K562 (cell line): ENCODE results near the gene USP22. TPM values are rescaled to one million over a fixed set of nuclear protein-coding genes. Genes with fewer than 3 reads are reported as not detected.

Source experiments
- ATF7 ChIP-seq: fragments of 450-650 bp; IDR thresholded peaks from 2 replicates; pipeline ENCODE4 v1.7.1; 2014; ENCODE audit warnings: mild to moderate bottlenecking, moderate library complexity
- BRCA1 ChIP-seq, 2 experiments: fragments of 450-650 bp in 1 of 2; sonication (generic) in 1 of 2; formaldehyde crosslinking in 1 of 2; IDR thresholded peaks; 2 replicates each; pipeline versions ENCODE4 v1.5.0 to v1.6.1; 2017 to 2020; ENCODE audit warnings: mild to moderate bottlenecking in 1 of 2, missing genetic modification reagents in 1 of 2
- CHCHD3 ChIP-seq: fragments of 250-450 bp; sonication (Bioruptor Pico); IDR thresholded peaks from 2 replicates; pipeline ENCODE4 v2.1.2; 2022; ENCODE audit warnings: mild to moderate bottlenecking
- HOXB6 ChIP-seq: fragments of 250-450 bp; sonication (Bioruptor Pico); IDR thresholded peaks from 2 replicates; pipeline ENCODE4 v1.5.1; 2022; ENCODE audit warnings: mild to moderate bottlenecking, borderline replicate concordance
- MAFG ChIP-seq: fragments of 450-650 bp; conservative IDR thresholded peaks from 2 replicates; pipeline ENCODE4 v1.6.1; 2016; ENCODE audit warnings: missing genetic modification characterization, missing compliant biosample characterization
- RBM15 ChIP-seq: fragments of 200-400 bp; formaldehyde crosslinking; IDR thresholded peaks from 2 replicates; pipeline ENCODE4 v1.6.1; 2018; ENCODE audit warnings: mild to moderate bottlenecking, low read length, moderate library complexity; ENCODE audit not compliant: insufficient read depth
- RBM22 ChIP-seq: fragments of 200-400 bp; formaldehyde crosslinking; IDR thresholded peaks from 2 replicates; pipeline ENCODE4 v1.6.1; 2018; ENCODE audit warnings: low read length, low read depth; ENCODE audit not compliant: poor library complexity, severe bottlenecking
- SETDB1 ChIP-seq: IDR thresholded peaks from one replicate; pipeline ENCODE4 v1.6.1; 2012; ENCODE audit warnings: low read length, control low read depth, inconsistent platforms
- SP1 ChIP-seq: sonication (generic); formaldehyde crosslinking; IDR thresholded peaks from 2 replicates; pipeline ENCODE4 v1.8.1; 2022; ENCODE audit warnings: mild to moderate bottlenecking, missing genetic modification reagents
- ZFP30 ChIP-seq: fragments of 250-450 bp; sonication (Bioruptor Pico); IDR thresholded peaks from 2 replicates; pipeline ENCODE4 v1.8.0; 2022; ENCODE audit warnings: moderate library complexity, mild to moderate bottlenecking, inconsistent platforms, borderline replicate concordance
- ZNF384 ChIP-seq: IDR thresholded peaks from 2 replicates; pipeline ENCODE4 v1.6.1; 2012; ENCODE audit warnings: low read depth, low read length, improper control_type of control experiment
- ZZZ3 ChIP-seq: fragments of 450-650 bp; IDR thresholded peaks from 2 replicates; pipeline ENCODE4 v1.6.1; 2016; ENCODE audit warnings: antibody characterized with exemption, mild to moderate bottlenecking, moderate library complexity
- polyA plus RNA-seq, 8 experiments: library from polyadenylated mRNA; depleted of rRNA in 4 of 8; stranded (reverse) in 5 of 8; unstranded in 3 of 8; fragments of >200 nt; fragmentation: Nextera tagmentation in 2 of 8; fragmentation: Illumina TruSeq in 1 of 8; extraction: Ambion mirVana in 2 of 8; extraction: Trizol in 1 of 8; gene quantifications; 2 replicates each; pipeline versions ENCODE4 v1.2.1 to v1.2.3, GENCODE V29; 2011 to 2014; ENCODE audit warnings: inconsistent platforms in 1 of 8, missing spikeins in 1 of 8
- total RNA-seq, 7 experiments: library from RNA; depleted of rRNA in 6 of 7; stranded (reverse); fragments of >200 nt in 6 of 7; fragmentation: Illumina TruSeq in 2 of 7; extraction: Trizol in 2 of 7; gene quantifications; 2 replicates each; pipeline versions ENCODE4 v1.2.1 to v1.2.3, GENCODE V29; 2011 to 2021; ENCODE audit warnings: low replicate concordance in 1 of 7
- TF ChIP-seq, protein P1 (sequence below): fragments of 200-400 bp; formaldehyde crosslinking; IDR thresholded peaks from 2 replicates; pipeline ENCODE4 v1.6.1; 2017; ENCODE audit warnings: mild to moderate bottlenecking, low read depth, low read length, moderate library complexity
- TF ChIP-seq, protein P2 (sequence below): fragments of 250-450 bp; sonication (Bioruptor Pico); IDR thresholded peaks from 2 replicates; pipeline ENCODE4 v1.8.0; 2021; ENCODE audit warnings: moderate library complexity, mild to moderate bottlenecking, inconsistent platforms
- TF ChIP-seq, protein P3 (sequence below): sonication (generic); formaldehyde crosslinking; IDR thresholded peaks from 2 replicates; pipeline ENCODE4 v1.8.0; 2022; ENCODE audit warnings: mild to moderate bottlenecking, missing genetic modification reagents

Gene USP22
- total and polyA plus RNA-seq, 9 of the 15 experiments (the other 6 are each of a cell fraction or from before 2014, with no cell fraction given), result 6.5 to 113 (median 58.9) TPM

GRCh38 chr17:21042458-21043295 is at the start of gene USP22 (continued):
- TF ChIP-seq ZFP30 (CRISPR knock-in tag), result no peak
- no peak for TF ChIP-seq CHCHD3 (CRISPR knock-in tag)
- TF ChIP-seq ATF7, result peak; percentile 96
- TF ChIP-seq BRCA1 (IDR thresholded peaks at IDR 0.05), result no peak
- no peak for TF ChIP-seq BRCA1 (CRISPR knock-in tag; IDR thresholded peaks at IDR 0.05)
- TF ChIP-seq SETDB1, result no peak
- no peak for TF ChIP-seq HOXB6 (CRISPR knock-in tag)
- no peak for TF ChIP-seq RBM15
- no peak for TF ChIP-seq ZZZ3
- TF ChIP-seq, protein P1, sequence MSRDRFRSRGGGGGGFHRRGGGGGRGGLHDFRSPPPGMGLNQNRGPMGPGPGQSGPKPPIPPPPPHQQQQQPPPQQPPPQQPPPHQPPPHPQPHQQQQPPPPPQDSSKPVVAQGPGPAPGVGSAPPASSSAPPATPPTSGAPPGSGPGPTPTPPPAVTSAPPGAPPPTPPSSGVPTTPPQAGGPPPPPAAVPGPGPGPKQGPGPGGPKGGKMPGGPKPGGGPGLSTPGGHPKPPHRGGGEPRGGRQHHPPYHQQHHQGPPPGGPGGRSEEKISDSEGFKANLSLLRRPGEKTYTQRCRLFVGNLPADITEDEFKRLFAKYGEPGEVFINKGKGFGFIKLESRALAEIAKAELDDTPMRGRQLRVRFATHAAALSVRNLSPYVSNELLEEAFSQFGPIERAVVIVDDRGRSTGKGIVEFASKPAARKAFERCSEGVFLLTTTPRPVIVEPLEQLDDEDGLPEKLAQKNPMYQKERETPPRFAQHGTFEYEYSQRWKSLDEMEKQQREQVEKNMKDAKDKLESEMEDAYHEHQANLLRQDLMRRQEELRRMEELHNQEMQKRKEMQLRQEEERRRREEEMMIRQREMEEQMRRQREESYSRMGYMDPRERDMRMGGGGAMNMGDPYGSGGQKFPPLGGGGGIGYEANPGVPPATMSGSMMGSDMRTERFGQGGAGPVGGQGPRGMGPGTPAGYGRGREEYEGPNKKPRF, result no peak
- TF ChIP-seq MAFG (tag), result no peak
- TF ChIP-seq, protein P2, sequence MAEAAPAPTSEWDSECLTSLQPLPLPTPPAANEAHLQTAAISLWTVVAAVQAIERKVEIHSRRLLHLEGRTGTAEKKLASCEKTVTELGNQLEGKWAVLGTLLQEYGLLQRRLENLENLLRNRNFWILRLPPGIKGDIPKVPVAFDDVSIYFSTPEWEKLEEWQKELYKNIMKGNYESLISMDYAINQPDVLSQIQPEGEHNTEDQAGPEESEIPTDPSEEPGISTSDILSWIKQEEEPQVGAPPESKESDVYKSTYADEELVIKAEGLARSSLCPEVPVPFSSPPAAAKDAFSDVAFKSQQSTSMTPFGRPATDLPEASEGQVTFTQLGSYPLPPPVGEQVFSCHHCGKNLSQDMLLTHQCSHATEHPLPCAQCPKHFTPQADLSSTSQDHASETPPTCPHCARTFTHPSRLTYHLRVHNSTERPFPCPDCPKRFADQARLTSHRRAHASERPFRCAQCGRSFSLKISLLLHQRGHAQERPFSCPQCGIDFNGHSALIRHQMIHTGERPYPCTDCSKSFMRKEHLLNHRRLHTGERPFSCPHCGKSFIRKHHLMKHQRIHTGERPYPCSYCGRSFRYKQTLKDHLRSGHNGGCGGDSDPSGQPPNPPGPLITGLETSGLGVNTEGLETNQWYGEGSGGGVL (CRISPR knock-in tag), result no peak
- no peak for TF ChIP-seq RBM22
- TF ChIP-seq SP1 (CRISPR knock-in tag), result no peak
- TF ChIP-seq, protein P3, sequence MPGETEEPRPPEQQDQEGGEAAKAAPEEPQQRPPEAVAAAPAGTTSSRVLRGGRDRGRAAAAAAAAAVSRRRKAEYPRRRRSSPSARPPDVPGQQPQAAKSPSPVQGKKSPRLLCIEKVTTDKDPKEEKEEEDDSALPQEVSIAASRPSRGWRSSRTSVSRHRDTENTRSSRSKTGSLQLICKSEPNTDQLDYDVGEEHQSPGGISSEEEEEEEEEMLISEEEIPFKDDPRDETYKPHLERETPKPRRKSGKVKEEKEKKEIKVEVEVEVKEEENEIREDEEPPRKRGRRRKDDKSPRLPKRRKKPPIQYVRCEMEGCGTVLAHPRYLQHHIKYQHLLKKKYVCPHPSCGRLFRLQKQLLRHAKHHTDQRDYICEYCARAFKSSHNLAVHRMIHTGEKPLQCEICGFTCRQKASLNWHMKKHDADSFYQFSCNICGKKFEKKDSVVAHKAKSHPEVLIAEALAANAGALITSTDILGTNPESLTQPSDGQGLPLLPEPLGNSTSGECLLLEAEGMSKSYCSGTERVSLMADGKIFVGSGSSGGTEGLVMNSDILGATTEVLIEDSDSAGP, result no peak
- TF ChIP-seq ZNF384, result no peak
